ENCODE results near the gene PLA2G2F.

Gene PLA2G2F

GRCh38 chr1:20199403-20199802, 60.3 kb downstream of the PLA2G2F start:
- Histone ChIP-seq H3K27ac (replicated peaks; ENCODE audit: low read length) (no peak overlapping the region), H2BK5ac (ENCODE audit: low read length) (no peak overlapping the region), H3K4me3 (ENCODE audit: low read length in 2 of 2) (no peak overlapping the region), H3K4me2 (ENCODE audit: insufficient read depth, low read length, poor library complexity, severe bottlenecking) (no peak overlapping the region), H3K4me1 (ENCODE audit: control insufficient read depth in 2 of 2, insufficient read depth in 1 of 2, low read depth in 1 of 2, low read length in 2 of 2) (no peaks in the 10 kb centered on the region), H4K8ac (ENCODE audit: low read depth, low read length) (no peak overlapping the region), H2BK12ac (ENCODE audit: low read length) (no peak overlapping the region), H3K79me1 (ENCODE audit: low read depth, low read length) (no peaks in the 10 kb centered on the region), H4K91ac (ENCODE audit: low read depth, low read length, poor library complexity) (no peak overlapping the region), H2BK120ac (ENCODE audit: low read depth, low read length) (no peak overlapping the region), H2AFZ (ENCODE audit: low read length) (no peak overlapping the region), H3K36me3 (replicated peaks in 1 of 2; ENCODE audit: control insufficient read depth in 2 of 2, insufficient read depth in 2 of 2, low read length in 2 of 2) (no peaks in the 10 kb centered on the region), H3K23ac (ENCODE audit: low read depth, low read length, poor library complexity) (no peak overlapping the region), H2AK5ac (ENCODE audit: low read depth, low read length) (no peak overlapping the region), H3K14ac (ENCODE audit: low read length) (no peak overlapping the region), H3K18ac (ENCODE audit: low read length) (no peak overlapping the region), H2BK15ac (ENCODE audit: low read length) (no peak overlapping the region), H3K4ac (ENCODE audit: low read length) (no peak overlapping the region), H3K27me3 (ENCODE audit: control insufficient read depth in 3 of 3, insufficient read depth in 3 of 3, low read depth in 1 of 3, low read length in 3 of 3) (peaks cover 0 to 14% (median 0%) of the 10 kb centered on the region in 3 experiments), H3K9ac (ENCODE audit: low read depth, low read length, poor library complexity) (no peak overlapping the region), H3K9me3 (replicated peaks in 1 of 2; ENCODE audit: control insufficient read depth in 2 of 2, insufficient read depth in 1 of 2, low read depth in 1 of 2, low read length in 2 of 2) (no peaks in the 10 kb centered on the region)
- no peak for DNase-seq (ENCODE audit: low spot score)
- no CpG with 5 or more reads among the region's 3 CpGs for WGBS, 2 donors (ENCODE audit: extremely low coverage in 2 of 2, insufficient read length in 2 of 2, insufficient replicate concordance in 1 of 2)

GRCh38 chr1:20199840-20200239, 60.7 kb downstream of the PLA2G2F start:
- H2BK12ac ChIP-seq (ENCODE audit: low read length) = no peak overlapping the region
- no peak overlapping the region for H2BK15ac ChIP-seq (ENCODE audit: low read length)
- H2BK5ac ChIP-seq (ENCODE audit: low read length) = no peak overlapping the region
- no peak overlapping the region for H3K14ac ChIP-seq (ENCODE audit: low read length)
- no peak overlapping the region for H3K4me3 ChIP-seq (ENCODE audit: low read length in 2 of 2)
- WGBS, 2 donors (ENCODE audit: extremely low coverage in 2 of 2, insufficient read length in 2 of 2, insufficient replicate concordance in 1 of 2) = no CpG with 5 or more reads among the region's 2 CpGs
- H3K36me3 ChIP-seq (replicated peaks in 1 of 2; ENCODE audit: control insufficient read depth in 2 of 2, insufficient read depth in 2 of 2, low read length in 2 of 2) = no peaks in the 10 kb centered on the region
- no peak overlapping the region for H3K27ac ChIP-seq (replicated peaks; ENCODE audit: low read length)
- no peak overlapping the region for H3K9ac ChIP-seq (ENCODE audit: low read depth, low read length, poor library complexity)
- no peak overlapping the region for H4K8ac ChIP-seq (ENCODE audit: low read depth, low read length)
- no peak overlapping the region for H2BK120ac ChIP-seq (ENCODE audit: low read depth, low read length)
- no peak overlapping the region for H2AK5ac ChIP-seq (ENCODE audit: low read depth, low read length)
- H3K4me2 ChIP-seq (ENCODE audit: insufficient read depth, low read length, poor library complexity, severe bottlenecking) = no peak overlapping the region
- no peak for DNase-seq (ENCODE audit: low spot score)
- no peaks in the 10 kb centered on the region for H3K9me3 ChIP-seq (replicated peaks in 1 of 2; ENCODE audit: control insufficient read depth in 2 of 2, insufficient read depth in 1 of 2, low read depth in 1 of 2, low read length in 2 of 2)
- peaks cover 0 to 14% (median 0%) of the 10 kb centered on the region in 3 experiments for H3K27me3 ChIP-seq (ENCODE audit: control insufficient read depth in 3 of 3, insufficient read depth in 3 of 3, low read depth in 1 of 3, low read length in 3 of 3)
- no peak overlapping the region for H4K91ac ChIP-seq (ENCODE audit: low read depth, low read length, poor library complexity)
- H3K18ac ChIP-seq (ENCODE audit: low read length) = no peak overlapping the region
- H3K79me1 ChIP-seq (ENCODE audit: low read depth, low read length) = no peaks in the 10 kb centered on the region
- H2AFZ ChIP-seq (ENCODE audit: low read length) = no peak overlapping the region
- H3K4ac ChIP-seq (ENCODE audit: low read length) = no peak overlapping the region
- H3K23ac ChIP-seq (ENCODE audit: low read depth, low read length, poor library complexity) = no peak overlapping the region
- no peaks in the 10 kb centered on the region for H3K4me1 ChIP-seq (ENCODE audit: control insufficient read depth in 2 of 2, insufficient read depth in 1 of 2, low read depth in 1 of 2, low read length in 2 of 2)
